Activated naive CD4-positive, alpha-beta T cell treated with anti-CD3 and anti-CD28 coated beads for 36 hours (primary cell): Measurements from ENCODE around the gene UBE2F. TPM values are rescaled to one million over a fixed set of nuclear protein-coding genes. Genes with fewer than 3 reads are reported as not detected.
A peak's percentile ranks its signal among the peaks of the same experiment; 100 is the strongest.
"Not testable (repeated sequence)": the region's sequence is repeated elsewhere in the genome, so short reads cannot be mapped to it uniquely, and the experiment has no call there.

ENCODE experiments used
- CTCF ChIA-PET: fragments of 350-600 bp; sonication (Branson Sonifier 250); formaldehyde crosslinking; loops from one replicate; lab custom pipeline; 2021; ENCODE audit warnings: antibody characterized with exemption; lab: Charles Lee
- DNase-seq: peaks from one replicate; pipeline ENCODE4 v3.0.0-alpha.2; 2020
- H3K27ac Mint-ChIP-seq: one replicate; pipeline ENCODE4 v1.8.0; 2021; ENCODE audit warnings: mild to moderate bottlenecking, mixed read lengths
- H3K27me3 Mint-ChIP-seq: one replicate; pipeline ENCODE4 v1.8.0; 2021; ENCODE audit warnings: low read depth, mixed read lengths
- H3K36me3 Mint-ChIP-seq: one replicate; pipeline ENCODE4 v1.8.0; 2021; ENCODE audit warnings: low read depth, mixed read lengths
- H3K4me1 Mint-ChIP-seq: one replicate; pipeline ENCODE4 v1.8.0; 2021; ENCODE audit warnings: low read depth, mixed read lengths
- H3K4me3 Mint-ChIP-seq: one replicate; pipeline ENCODE4 v1.8.0; 2021; ENCODE audit warnings: mild to moderate bottlenecking, moderate library complexity, mixed read lengths
- H3K9me3 Mint-ChIP-seq: one replicate; pipeline ENCODE4 v1.8.0; 2021; ENCODE audit warnings: mixed read lengths
- intact Hi-C: fragments of 100-400 bp; cut with micrococcal nuclease; formaldehyde crosslinking; loops from one replicate; pipeline ENCODE4 v1.15.1; 2023
- total RNA-seq, 2 experiments: library from RNA; stranded (reverse); gene quantifications; one replicate each; pipeline ENCODE4 v1.2.3, GENCODE V29; 2021

The UBE2F gene
- total RNA-seq, 2 experiments from 2014 or later: 43.4 to 45.5 TPM

DNA sequence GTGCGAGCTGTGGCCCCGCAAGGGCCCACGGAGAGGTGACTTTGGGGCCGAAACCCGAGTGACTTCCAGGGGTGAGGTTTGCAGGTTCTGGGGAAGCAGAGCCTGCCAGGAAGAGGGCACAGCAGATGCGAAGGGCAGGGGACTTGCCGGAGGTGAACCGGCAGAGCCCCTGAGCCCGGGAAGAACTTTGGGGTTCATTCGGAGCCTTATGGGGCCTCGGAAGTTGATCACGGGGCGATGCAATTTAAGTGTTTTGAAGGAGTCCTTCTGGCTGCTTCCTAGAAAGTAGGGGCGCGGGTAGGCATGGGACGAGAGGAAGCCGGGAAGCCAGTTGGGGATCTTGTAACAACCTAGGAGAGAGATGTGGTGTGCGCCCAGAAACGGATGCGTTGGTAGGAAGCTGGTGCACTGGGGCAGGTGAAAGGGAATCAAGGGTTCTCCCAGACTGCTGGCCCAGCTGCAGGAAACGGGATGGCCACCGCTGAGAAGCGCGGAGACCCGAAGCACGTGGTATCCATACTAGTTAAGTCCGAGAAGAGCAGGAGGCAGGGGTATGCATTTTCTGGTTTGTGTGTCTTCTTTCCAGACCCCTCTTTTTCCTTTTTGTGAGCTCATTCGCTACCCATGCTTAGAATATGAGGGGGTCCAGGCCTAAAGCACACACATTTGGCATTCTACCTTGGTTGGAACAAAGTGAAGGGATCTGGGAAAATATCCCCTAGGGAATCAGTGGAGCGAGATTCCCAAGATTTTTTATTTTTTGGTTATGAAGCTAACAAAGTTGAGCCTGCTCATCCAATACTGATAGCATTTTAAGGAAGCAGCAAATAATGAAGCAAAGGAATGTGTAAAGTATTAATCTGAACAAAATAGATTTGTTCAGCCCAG lies 94.7 kb downstream of the UBE2F start:
- H3K36me3 Mint-ChIP-seq: peaks cover 26% of the 10 kb centered on the region
- CTCF ChIA-PET: interaction anchor here (0.6 to 1.2 kb wide), 2 partner anchors 138 to 182 kb away, joined by 4 to 6 read pairs; no protein-coding TSS in a partner anchor
- intact Hi-C loops: loop anchor here (2.0 to 5.0 kb wide), 6 partner anchors 139 to 389 kb away; partner anchors contain the start of gene PER2
- peaks cover 55% of the 10 kb centered on the region for H3K4me1 Mint-ChIP-seq
- DNase-seq: peak; percentile 51
- peak overlapping the region; percentile 90 for H3K4me3 Mint-ChIP-seq
- peak overlapping the region; percentile 84 for H3K27ac Mint-ChIP-seq
- peaks cover 6% of the 10 kb centered on the region for H3K9me3 Mint-ChIP-seq
- H3K27me3 Mint-ChIP-seq: no peaks in the 10 kb centered on the region

DNA sequence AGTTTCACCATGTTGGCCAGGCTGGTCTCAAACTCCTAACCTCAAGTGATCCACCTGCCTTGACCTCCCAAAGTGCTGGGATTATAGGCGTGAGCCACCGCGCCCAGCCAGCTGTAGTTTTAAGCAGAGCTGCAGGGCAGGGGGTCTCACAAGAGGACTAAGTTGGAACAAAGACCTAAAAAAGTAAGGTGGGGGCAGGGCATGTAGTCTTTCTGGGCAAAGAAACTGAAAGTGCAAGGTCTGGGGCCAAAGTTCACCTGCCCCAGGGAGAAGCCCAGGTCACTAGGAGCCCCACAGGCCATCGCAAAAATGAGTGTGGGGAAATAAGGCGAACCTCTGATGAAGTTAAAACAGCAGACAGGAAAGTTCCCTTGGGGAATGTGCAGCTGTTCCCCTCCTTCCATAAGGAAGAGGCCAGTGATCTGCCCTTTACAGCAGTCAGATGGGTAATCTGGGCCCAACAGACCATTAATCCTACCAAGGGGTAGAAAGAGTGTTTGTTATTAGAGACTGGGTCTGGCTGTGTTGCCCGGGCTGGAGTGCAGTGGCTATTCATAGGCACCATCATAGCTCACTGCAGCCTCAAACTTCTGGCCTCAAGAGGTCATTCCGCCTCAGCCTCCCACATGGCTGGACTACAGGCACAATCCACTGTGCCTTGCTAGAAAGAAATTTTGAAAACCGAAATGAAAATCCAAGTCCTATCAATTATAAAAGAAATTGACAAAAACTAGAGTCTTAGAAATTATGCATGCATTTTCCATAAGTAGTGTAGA lies 96.8 kb downstream of the UBE2F start:
- CTCF ChIA-PET: interaction anchor here (0.6 to 1.6 kb wide), 3 partner anchors 9 to 235 kb away, joined by 3 to 4 read pairs (median 3); no protein-coding TSS in a partner anchor
- peaks cover 46% of the 10 kb centered on the region for H3K36me3 Mint-ChIP-seq
- no peaks in the 10 kb centered on the region for H3K27me3 Mint-ChIP-seq
- peaks cover 19% of the 10 kb centered on the region for H3K9me3 Mint-ChIP-seq
- intact Hi-C loops: loop anchor here (5.0 kb wide), 4 partner anchors 141 to 366 kb away; no protein-coding TSS in a partner anchor
- H3K4me1 Mint-ChIP-seq: peaks cover 72% of the 10 kb centered on the region
- H3K4me3 Mint-ChIP-seq: no peak overlapping the region
- no peak overlapping the region for H3K27ac Mint-ChIP-seq
- DNase-seq: no peak

DNA sequence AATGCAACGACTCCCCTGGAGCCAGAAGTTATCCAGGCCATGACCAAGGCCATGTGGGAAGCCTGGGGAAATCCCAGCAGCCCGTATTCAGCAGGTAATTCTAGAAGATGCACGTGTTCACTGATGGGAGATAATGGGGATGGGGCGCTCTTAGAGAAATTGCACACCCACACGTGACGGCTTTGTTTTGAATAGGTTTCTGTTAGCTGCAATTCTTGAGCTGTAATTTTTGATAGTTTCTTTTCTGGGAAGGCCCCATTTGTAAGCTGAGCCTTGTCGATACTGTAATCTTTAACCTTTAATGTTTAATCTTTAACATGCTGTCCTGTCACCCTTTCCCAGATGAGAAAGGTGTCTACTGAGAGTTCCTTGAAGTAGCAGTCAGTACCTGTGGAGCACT lies 97.6 kb downstream of the UBE2F start:
- peak; percentile 15 for DNase-seq
- H3K36me3 Mint-ChIP-seq: peaks cover 52% of the 10 kb centered on the region
- intact Hi-C loops: loop anchor here (5.0 kb wide), 4 partner anchors 142 to 367 kb away; no protein-coding TSS in a partner anchor

DNA sequence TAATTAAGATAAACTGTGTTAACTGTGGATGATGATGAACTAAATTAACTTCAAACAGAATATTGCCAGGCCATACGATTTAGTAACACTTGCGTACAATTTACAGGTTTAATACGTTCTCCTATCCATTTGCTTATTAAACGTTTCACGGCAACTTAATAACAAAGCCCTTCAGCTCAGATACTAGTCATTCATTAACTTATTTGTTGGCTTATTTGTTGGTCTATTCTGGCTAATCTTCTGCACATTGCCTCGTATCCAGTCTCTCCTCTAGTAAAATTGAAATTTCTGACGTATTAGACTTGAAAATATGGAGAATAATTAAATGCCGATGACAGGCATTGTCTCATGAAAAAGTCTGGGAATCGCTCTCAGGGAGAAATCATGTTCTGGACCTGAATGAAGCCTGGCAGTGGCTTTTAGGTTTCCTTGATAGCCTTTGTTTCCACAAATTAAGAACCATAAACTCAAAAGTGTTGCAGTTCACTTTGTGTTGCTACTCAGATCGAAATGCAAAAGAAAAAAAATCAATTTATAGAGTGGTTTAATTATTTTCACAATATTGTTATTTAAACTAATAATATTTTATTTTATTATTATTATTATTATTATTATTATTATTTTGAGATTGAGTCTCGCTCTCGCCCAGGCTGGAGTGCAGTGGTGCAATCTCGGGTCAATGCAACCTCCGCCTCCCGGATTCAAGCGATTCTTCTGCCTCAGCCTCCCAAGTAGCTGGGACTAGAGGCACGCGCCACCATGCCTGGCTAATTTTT lies 98.4 kb downstream of the UBE2F start:
- H3K4me1 Mint-ChIP-seq: peaks cover 76% of the 10 kb centered on the region

More for the DNA sequence above, 97.6 kb downstream of the UBE2F start:
- Mint-ChIP-seq H3K4me3 (no peak overlapping the region), H3K27ac (no peak overlapping the region), H3K27me3 (no peaks in the 10 kb centered on the region), H3K9me3 (peaks cover 19% of the 10 kb centered on the region), H3K4me1 (peaks cover 77% of the 10 kb centered on the region)
- CTCF ChIA-PET: interaction anchor here (0.6 to 1.6 kb wide), 2 partner anchors 9 to 236 kb away, joined by 3 read pairs; no protein-coding TSS in a partner anchor

DNA sequence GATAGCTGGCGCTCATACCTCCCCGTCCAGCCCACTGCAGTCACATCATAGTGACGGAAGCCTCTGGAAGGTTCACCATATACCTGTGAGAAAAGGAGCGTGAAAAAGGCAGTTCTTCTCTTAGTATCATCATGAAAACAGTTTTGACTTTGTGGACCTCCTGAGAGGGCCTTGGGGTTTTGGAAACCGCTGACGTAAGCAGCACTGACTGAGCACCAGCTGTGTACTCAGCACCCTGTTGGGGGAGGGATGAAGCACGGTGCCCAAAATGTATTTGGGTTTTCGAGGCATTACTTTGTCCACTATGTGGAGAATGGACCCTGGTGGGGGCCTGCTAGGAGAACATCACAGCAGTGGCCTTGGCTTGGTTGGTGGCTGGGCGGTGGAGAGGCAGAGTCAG lies 99.4 kb downstream of the UBE2F start:
- intact Hi-C loops: loop anchor here (1.0 kb wide), 1 partner anchor 68 kb away; no protein-coding TSS in a partner anchor

More for the DNA sequence above, 98.4 kb downstream of the UBE2F start:
- CTCF ChIA-PET: no interaction called here
- Mint-ChIP-seq H3K27ac (no peak overlapping the region), H3K27me3 (no peaks in the 10 kb centered on the region), H3K4me3 (no peak overlapping the region), H3K36me3 (peaks cover 55% of the 10 kb centered on the region), H3K9me3 (peaks cover 19% of the 10 kb centered on the region)
- intact Hi-C loops: no loop called here
- no peak for DNase-seq

DNA sequence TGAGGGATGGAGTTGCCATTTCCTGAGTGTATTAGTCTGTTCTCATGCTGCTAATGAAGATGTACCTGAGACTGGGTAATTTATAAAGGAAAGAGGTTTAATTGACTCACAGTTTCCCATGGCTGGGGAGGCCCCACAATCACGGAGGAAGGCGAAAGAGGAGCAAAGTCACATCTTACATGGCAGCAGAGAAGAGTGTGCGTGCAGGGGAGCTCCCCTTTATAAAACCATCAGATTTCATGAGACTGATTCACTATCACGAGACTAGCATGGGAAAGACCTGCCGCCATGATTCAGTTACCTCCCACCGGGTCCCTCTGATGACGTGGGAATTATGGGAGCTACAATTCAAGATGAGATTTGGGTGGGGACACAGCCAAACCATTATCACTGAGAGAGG lies 99.9 kb downstream of the UBE2F start:
- H3K9me3 Mint-ChIP-seq: peaks cover 19% of the 10 kb centered on the region
- CTCF ChIA-PET: interaction anchor here (0.6 kb wide), 1 partner anchor 68 kb away, joined by 3 read pairs; no protein-coding TSS in a partner anchor
- H3K27ac Mint-ChIP-seq: peak overlapping the region; percentile 89
- intact Hi-C loops: loop anchor here (1.0 kb wide), 1 partner anchor 68 kb away; no protein-coding TSS in a partner anchor
- peaks cover 60% of the 10 kb centered on the region for H3K36me3 Mint-ChIP-seq
- H3K4me3 Mint-ChIP-seq, H3K27me3 Mint-ChIP-seq: not testable (repeated sequence)
- DNase-seq: peak; percentile 85
- peaks cover 72% of the 10 kb centered on the region for H3K4me1 Mint-ChIP-seq

More for the DNA sequence above, 99.4 kb downstream of the UBE2F start:
- Mint-ChIP-seq H3K36me3 (peaks cover 58% of the 10 kb centered on the region), H3K4me1 (peaks cover 76% of the 10 kb centered on the region), H3K27ac (peak overlapping the region; percentile 89), H3K9me3 (peaks cover 19% of the 10 kb centered on the region), H3K4me3 (no peak overlapping the region), H3K27me3 (no peaks in the 10 kb centered on the region)
- no peak for DNase-seq
- CTCF ChIA-PET: interaction anchor here (0.6 kb wide), 1 partner anchor 68 kb away, joined by 3 read pairs; no protein-coding TSS in a partner anchor

DNA sequence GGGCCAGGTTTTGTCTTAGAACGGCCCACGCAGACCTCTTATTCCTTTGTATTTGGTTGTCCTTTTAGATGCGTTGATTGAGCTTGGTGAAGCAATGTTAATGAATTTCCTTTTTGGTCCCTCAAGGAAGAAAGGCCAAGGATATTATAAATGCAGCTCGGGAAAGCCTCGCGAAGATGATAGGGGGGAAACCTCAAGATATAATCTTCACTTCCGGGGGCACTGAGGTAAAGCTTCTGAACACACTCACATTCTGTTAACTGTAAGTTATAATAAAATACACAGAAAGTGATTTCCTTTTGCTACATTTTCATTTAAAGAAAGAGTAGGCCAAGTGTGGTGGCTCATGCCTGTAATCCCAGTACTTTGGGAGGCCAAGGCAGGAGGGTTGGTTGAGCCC lies 101.1 kb downstream of the UBE2F start:
- Mint-ChIP-seq H3K9me3 (peaks cover 25% of the 10 kb centered on the region), H3K27ac (peak overlapping the region; percentile 61), H3K36me3 (peaks cover 71% of the 10 kb centered on the region), H3K27me3 (no peaks in the 10 kb centered on the region), H3K4me3 (no peak overlapping the region), H3K4me1 (peaks cover 65% of the 10 kb centered on the region)
- CTCF ChIA-PET: interaction anchor here (0.6 to 0.9 kb wide), 3 partner anchors 8 to 179 kb away, joined by 3 to 4 read pairs (median 3); no protein-coding TSS in a partner anchor
- DNase-seq: no peak
- intact Hi-C loops: no loop called here

DNA sequence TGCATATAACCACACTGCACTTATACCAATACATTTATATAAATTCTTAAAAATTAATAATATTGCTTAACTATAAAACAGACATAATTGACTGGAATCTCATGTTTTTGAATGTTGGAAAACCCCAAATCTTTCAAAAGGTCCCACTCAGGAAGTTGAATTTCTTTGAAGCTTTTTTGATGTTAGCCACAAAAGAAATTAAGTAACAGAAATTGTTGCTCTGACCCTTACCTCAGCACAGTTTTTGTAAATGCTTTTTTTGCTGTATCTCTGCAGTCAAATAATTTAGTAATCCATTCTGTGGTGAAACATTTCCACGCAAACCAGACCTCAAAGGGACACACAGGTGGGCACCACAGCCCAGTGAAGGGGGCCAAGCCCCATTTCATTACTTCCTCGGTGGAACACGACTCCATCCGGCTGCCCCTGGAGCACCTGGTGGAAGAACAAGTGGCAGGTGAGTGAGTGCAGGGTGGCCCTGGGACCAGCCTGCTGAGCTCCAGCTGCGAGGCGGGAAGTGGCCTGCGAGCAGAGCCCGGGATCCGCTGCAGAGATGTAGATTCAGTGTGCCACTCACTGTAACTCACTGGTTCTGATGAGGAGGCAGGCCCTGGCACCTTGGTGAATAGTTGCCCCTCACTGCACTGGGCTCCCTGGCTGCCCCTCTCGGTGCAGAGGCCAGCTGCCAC lies 102.4 kb downstream of the UBE2F start:
- H3K4me3 Mint-ChIP-seq: peak overlapping the region; percentile 15
- CTCF ChIA-PET: interaction anchor here (0.7 to 0.9 kb wide), 2 partner anchors 91 to 180 kb away, joined by 3 read pairs; no protein-coding TSS in a partner anchor
- intact Hi-C loops: no loop called here

DNA sequence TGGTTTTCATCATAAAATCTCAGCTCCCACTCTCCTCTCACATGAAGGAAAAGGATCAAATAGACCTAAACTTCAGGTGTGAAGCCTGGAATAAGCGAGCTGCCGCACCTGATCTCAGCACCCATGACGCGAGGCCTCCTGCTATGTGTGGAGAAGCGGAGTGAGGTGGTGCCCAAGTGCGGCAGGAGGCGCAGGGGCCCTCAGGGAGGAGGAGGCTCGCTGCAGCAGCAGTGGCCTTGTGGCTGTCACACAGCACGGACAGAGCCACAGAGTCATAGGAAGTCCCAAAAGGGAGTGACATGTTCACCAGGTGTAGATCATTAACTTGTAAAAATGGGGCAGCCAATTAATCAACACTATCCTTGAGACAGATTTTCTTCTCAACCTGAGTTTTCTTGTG lies 103.1 kb downstream of the UBE2F start:
- Mint-ChIP-seq H3K27ac (no peak overlapping the region), H3K4me1 (peaks cover 47% of the 10 kb centered on the region), H3K4me3 (no peak overlapping the region), H3K9me3 (peaks cover 26% of the 10 kb centered on the region), H3K27me3 (no peaks in the 10 kb centered on the region), H3K36me3 (peaks cover 76% of the 10 kb centered on the region)
- CTCF ChIA-PET: no interaction called here
- intact Hi-C loops: no loop called here
- no peak for DNase-seq

More for the DNA sequence above, 102.4 kb downstream of the UBE2F start:
- peaks cover 76% of the 10 kb centered on the region for H3K36me3 Mint-ChIP-seq
- H3K27ac Mint-ChIP-seq: peak overlapping the region; percentile 78
- H3K9me3 Mint-ChIP-seq: peaks cover 26% of the 10 kb centered on the region
- H3K4me1 Mint-ChIP-seq: peaks cover 52% of the 10 kb centered on the region
- DNase-seq: peak; percentile 14
- H3K27me3 Mint-ChIP-seq: no peaks in the 10 kb centered on the region

DNA sequence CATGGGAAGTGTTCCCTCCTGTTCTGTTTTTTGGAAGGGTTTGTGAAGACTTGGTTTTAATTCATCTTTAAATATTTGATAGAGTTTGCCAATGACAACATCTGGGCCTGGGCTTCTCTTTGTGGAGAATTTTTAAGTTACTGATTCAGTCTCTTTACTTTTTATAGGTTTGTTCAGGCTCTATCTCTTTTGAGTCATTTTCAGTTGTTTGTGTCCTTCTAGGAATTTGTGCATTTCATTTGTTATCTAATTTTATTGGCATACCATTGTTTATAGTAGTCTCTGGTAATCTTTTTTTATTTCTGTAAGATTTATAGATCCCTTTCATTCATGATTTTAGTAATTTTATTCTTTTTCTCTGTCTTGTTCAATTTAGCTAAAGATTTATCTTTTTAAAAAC lies 108.6 kb downstream of the UBE2F start:
- DNase-seq: no peak
- Mint-ChIP-seq H3K4me1 (peaks cover 9% of the 10 kb centered on the region), H3K36me3 (peaks cover 60% of the 10 kb centered on the region), H3K4me3 (no peak overlapping the region), H3K27ac (no peak overlapping the region), H3K27me3 (no peaks in the 10 kb centered on the region), H3K9me3 (peaks cover 7% of the 10 kb centered on the region)
- intact Hi-C loops: no loop called here
- CTCF ChIA-PET: no interaction called here

DNA sequence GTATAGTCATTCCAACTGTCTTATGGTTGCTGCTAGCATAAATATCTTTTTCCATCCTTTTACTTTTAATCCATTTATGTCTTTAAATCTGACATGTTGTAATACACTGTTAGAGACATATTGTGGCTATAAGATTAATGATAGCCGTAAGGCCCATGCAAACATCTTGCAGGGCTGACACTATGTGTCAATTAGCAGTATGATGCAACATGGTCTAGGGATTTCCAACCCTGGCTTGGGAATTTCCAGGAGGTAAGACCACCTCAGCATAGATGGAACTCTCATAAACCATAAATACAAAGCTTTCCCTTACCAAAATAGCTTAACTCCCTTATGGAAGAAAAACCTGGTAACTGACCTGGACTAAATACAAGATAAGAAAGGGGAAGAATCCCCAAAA lies 110.5 kb downstream of the UBE2F start:
- no peak overlapping the region for H3K4me3 Mint-ChIP-seq
- no peaks in the 10 kb centered on the region for H3K27me3 Mint-ChIP-seq
- H3K36me3 Mint-ChIP-seq: peaks cover 65% of the 10 kb centered on the region
- no peak overlapping the region for H3K27ac Mint-ChIP-seq
- peaks cover 9% of the 10 kb centered on the region for H3K4me1 Mint-ChIP-seq
- peaks cover 5% of the 10 kb centered on the region for H3K9me3 Mint-ChIP-seq
- DNase-seq: no peak
- intact Hi-C loops: no loop called here
- CTCF ChIA-PET: interaction anchor here (0.7 kb wide), 1 partner anchor 110 kb away, joined by 4 read pairs; no protein-coding TSS in a partner anchor
